Activated CD4-positive, alpha-beta memory T cell treated with anti-CD3 and anti-CD28 coated beads, Interleukin-2, amount 10 ng/mL, durations not matched to agents 7 days and 5 days (primary cell): ENCODE measurements around the gene NRROS. TPM values are rescaled to one million over a fixed set of nuclear protein-coding genes. Genes with fewer than 3 reads are reported as not detected.

ENCODE experiments used
- CTCF ChIA-PET: fragments of 350-600 bp; sonication (Branson Sonifier 250); formaldehyde crosslinking; loops from one replicate; lab custom pipeline; 2021; ENCODE audit warnings: antibody characterized with exemption, inconsistent platforms; lab: Charles Lee
- POLR2A ChIA-PET: fragments of 350-600 bp; sonication (Branson Sonifier 250); formaldehyde crosslinking; loops from one replicate; lab custom pipeline; 2021; ENCODE audit warnings: antibody characterized with exemption; lab: Charles Lee
- DNase-seq: peaks from one replicate; pipeline ENCODE4 v3.0.0-alpha.2; 2020
- H3K27ac Mint-ChIP-seq: one replicate; pipeline ENCODE4 v1.8.0; 2021; ENCODE audit warnings: mild to moderate bottlenecking, mixed read lengths
- H3K27me3 Mint-ChIP-seq: one replicate; pipeline ENCODE4 v1.8.0; 2021; ENCODE audit warnings: mixed read lengths
- H3K36me3 Mint-ChIP-seq: one replicate; pipeline ENCODE4 v1.8.0; 2021; ENCODE audit warnings: low read depth, mixed read lengths
- H3K4me1 Mint-ChIP-seq: one replicate; pipeline ENCODE4 v1.8.0; 2021; ENCODE audit warnings: mixed read lengths
- H3K4me3 Mint-ChIP-seq: one replicate; pipeline ENCODE4 v1.8.0; 2021; ENCODE audit warnings: mild to moderate bottlenecking, mixed read lengths
- H3K9me3 Mint-ChIP-seq: one replicate; pipeline ENCODE4 v1.8.0; 2021; ENCODE audit warnings: mixed read lengths
- total RNA-seq, 2 experiments: library from RNA; stranded (reverse); gene quantifications; one replicate each; pipeline ENCODE4 v1.2.3, GENCODE V29; 2021

NRROS gene
- total RNA-seq, 2 experiments from 2014 or later = 50.1 to 52.8 TPM

- Mint-ChIP-seq H3K27me3 (no peaks in the 10 kb centered on the region), H3K4me3 (no peak overlapping the region), H3K36me3 (no peaks in the 10 kb centered on the region), H3K9me3 (no peaks in the 10 kb centered on the region), H3K4me1 (peaks cover 14% of the 10 kb centered on the region), H3K27ac (no peak overlapping the region)
- peak; percentile 28 for DNase-seq
- ChIA-PET POLR2A (interaction anchor here (0.6 to 1.2 kb wide), 3 partner anchors 13 to 174 kb away, joined by 3 to 4 read pairs (median 3); partner anchors contain the start of gene SENP5), CTCF (interaction anchor here (0.8 to 2.0 kb wide), 10 partner anchors 9 to 172 kb away, joined by 3 to 13 read pairs (median 3); no protein-coding TSS in a partner anchor)
Measured at GRCh38 chr3:196694202-196694638, 54.7 kb downstream of the NRROS start.

- ChIA-PET POLR2A (interaction anchor here (0.8 to 1.6 kb wide), 2 partner anchors 14 to 17 kb away, joined by 3 to 7 read pairs; partner anchors contain the start of genes CEP19 and PIGX), CTCF (no interaction called here)
- peaks cover 14% of the 10 kb centered on the region for H3K4me1 Mint-ChIP-seq
- H3K36me3 Mint-ChIP-seq = no peaks in the 10 kb centered on the region
- H3K27me3 Mint-ChIP-seq = no peaks in the 10 kb centered on the region
- DNase-seq = no peak
- H3K27ac Mint-ChIP-seq = peak overlapping the region; percentile 40
- no peaks in the 10 kb centered on the region for H3K9me3 Mint-ChIP-seq
- no peak overlapping the region for H3K4me3 Mint-ChIP-seq
Measured at GRCh38 chr3:196694941-196695848, 55.7 kb downstream of the NRROS start.

DNA sequence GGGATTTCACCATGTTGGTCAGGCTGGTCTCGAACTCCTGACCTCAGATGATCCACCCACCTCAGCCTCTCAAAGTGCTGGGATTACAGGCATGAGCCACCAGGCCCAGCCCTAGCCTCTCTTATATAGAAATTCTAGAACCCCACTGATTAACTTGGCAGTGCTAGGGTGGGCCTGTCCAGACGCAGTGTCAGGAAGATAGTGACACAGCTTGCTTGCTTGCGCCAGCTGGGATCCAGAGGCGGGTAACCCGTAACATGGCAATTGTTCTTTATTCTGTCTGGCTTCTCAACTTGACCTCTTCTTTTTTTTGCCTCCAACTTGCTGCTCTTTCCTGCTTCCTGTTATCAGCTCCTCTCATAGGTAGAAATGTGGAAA lies 56.3 kb downstream of the NRROS start:
- Mint-ChIP-seq H3K27me3 (no peaks in the 10 kb centered on the region), H3K9me3 (no peaks in the 10 kb centered on the region), H3K36me3 (no peaks in the 10 kb centered on the region), H3K27ac (peak overlapping the region; percentile 40), H3K4me3 (no peak overlapping the region), H3K4me1 (peaks cover 14% of the 10 kb centered on the region)
- CTCF ChIA-PET = no interaction called here
- DNase-seq = no peak
- POLR2A ChIA-PET = interaction anchor here (0.8 to 1.6 kb wide), 2 partner anchors 13 to 17 kb away, joined by 3 to 7 read pairs; partner anchors contain the start of genes CEP19 and PIGX

GRCh38 chr3:196697270-196697669 lies 57.8 kb downstream of the NRROS start:
- Mint-ChIP-seq H3K27me3 (no peaks in the 10 kb centered on the region), H3K4me3 (no peak overlapping the region), H3K9me3 (no peaks in the 10 kb centered on the region), H3K36me3 (no peaks in the 10 kb centered on the region), H3K27ac (no peak overlapping the region), H3K4me1 (peaks cover 14% of the 10 kb centered on the region)
- POLR2A ChIA-PET = no interaction called here
- CTCF ChIA-PET = interaction anchor here (0.9 kb wide), 1 partner anchor 11 kb away, joined by 3 read pairs; no protein-coding TSS in a partner anchor
- no peak for DNase-seq

DNA sequence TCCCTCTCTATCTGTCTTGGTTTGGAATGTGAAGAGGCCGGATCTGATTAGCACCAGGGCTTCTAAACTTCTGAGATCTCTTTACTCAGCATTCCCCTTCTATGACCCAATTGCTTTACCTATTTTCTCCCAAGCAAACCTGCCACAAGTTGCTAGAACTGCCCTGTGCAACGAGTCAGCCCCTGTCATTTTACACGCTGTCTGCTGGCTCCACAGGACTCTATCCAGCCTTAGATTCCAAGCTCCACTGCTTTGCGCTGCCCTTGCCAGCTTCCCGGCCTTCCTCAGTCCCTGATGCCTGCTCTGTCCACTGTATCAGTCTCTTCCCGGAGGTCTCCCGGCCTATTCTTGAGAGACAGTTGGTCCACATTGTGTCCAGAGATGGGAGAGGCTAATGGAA lies 60.3 kb downstream of the NRROS start:
- H3K27ac Mint-ChIP-seq = no peak overlapping the region
- no peaks in the 10 kb centered on the region for H3K9me3 Mint-ChIP-seq
- POLR2A ChIA-PET = no interaction called here
- H3K27me3 Mint-ChIP-seq = peaks cover 2% of the 10 kb centered on the region
- no peak overlapping the region for H3K4me3 Mint-ChIP-seq
- no peaks in the 10 kb centered on the region for H3K36me3 Mint-ChIP-seq
- no peak for DNase-seq
- CTCF ChIA-PET = no interaction called here
- H3K4me1 Mint-ChIP-seq = peaks cover 6% of the 10 kb centered on the region

DNA sequence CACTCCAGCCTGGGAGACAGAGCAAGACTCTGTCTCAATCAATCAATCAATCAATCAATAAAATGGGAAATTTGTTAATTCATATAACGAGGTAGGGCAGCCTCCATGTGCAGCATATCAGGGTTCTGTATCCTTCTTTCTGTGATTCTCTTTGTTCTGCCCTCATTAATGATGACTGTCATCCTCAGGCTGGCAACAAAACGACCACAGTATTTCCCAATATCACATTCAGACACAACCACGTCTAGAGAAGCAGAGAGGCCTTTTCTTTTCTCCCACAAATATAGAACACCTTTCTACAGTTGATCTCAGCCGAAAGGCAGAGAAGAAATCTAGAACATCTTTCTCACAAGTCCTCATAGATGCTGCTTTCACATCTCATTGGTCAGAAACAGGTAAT lies 61.3 kb downstream of the NRROS start:
- Mint-ChIP-seq H3K36me3 (no peaks in the 10 kb centered on the region), H3K4me1 (peaks cover 3% of the 10 kb centered on the region), H3K27ac (no peak overlapping the region), H3K27me3 (peaks cover 2% of the 10 kb centered on the region), H3K4me3 (no peak overlapping the region), H3K9me3 (no peaks in the 10 kb centered on the region)
- DNase-seq = no peak
- ChIA-PET CTCF (no interaction called here), POLR2A (no interaction called here)

DNA sequence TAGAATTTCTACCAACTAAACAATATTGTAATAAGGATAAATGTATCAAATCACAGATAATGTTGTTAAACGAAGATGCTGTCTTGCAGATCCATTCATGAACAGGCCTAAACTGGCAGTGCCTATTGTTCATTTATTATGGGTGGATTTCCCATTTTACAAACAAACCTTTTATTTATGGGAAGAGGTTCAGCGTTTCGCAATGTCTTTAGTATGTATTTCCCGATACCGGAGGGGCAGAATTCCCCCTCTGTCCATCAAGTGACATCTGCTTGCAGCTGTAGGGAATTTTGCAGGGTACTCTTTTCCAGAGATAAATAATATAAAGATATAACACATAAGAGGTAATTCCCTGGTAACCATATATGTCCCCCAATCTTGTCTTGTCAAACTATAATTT lies 66.8 kb downstream of the NRROS start:
- ChIA-PET CTCF (interaction anchor here (1.0 kb wide), 1 partner anchor 178 kb away, joined by 3 read pairs; no protein-coding TSS in a partner anchor), POLR2A (no interaction called here)
- Mint-ChIP-seq H3K9me3 (no peaks in the 10 kb centered on the region), H3K4me3 (no peak overlapping the region), H3K36me3 (peaks cover 9% of the 10 kb centered on the region), H3K4me1 (peaks cover 9% of the 10 kb centered on the region), H3K27me3 (peaks cover 2% of the 10 kb centered on the region), H3K27ac (no peak overlapping the region)
- DNase-seq = no peak

DNA sequence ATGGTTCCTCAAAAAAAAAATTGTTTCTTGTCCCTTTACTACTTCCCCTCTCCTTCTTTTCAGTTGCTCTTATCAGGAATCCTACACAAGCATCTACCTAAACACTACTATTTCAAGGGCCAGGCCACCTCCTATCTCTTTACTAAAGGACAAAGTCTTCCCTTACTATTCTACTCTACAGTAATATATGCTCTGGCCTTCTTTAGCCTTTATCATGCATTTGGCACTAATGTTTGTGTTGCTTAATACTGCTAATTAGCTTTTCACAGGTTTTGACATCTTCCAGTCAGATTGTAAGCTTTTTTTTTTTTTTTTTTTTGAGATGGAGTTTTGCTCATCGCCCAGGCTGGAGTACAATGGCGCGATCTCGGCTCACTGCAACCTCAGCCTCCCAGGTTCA lies 67.2 kb downstream of the NRROS start:
- ChIA-PET POLR2A (interaction anchor here (0.9 to 1.3 kb wide), 2 partner anchors 13 to 138 kb away, joined by 4 read pairs; partner anchors contain the start of genes FBXO45 and WDR53), CTCF (interaction anchor here (2.2 kb wide), 1 partner anchor 97 kb away, joined by 11 read pairs; no protein-coding TSS in a partner anchor)
- Mint-ChIP-seq H3K27ac (no peak overlapping the region), H3K27me3 (peaks cover 2% of the 10 kb centered on the region), H3K4me1 (peaks cover 13% of the 10 kb centered on the region), H3K4me3 (no peak overlapping the region), H3K36me3 (peaks cover 12% of the 10 kb centered on the region), H3K9me3 (no peaks in the 10 kb centered on the region)
- DNase-seq = no peak

- ChIA-PET POLR2A (interaction anchor here (0.9 to 1.3 kb wide), 2 partner anchors 13 to 139 kb away, joined by 4 read pairs; partner anchors contain the start of genes FBXO45 and WDR53), CTCF (interaction anchor here (2.1 to 2.2 kb wide), 2 partner anchors 22 to 98 kb away, joined by 7 to 11 read pairs; no protein-coding TSS in a partner anchor)
- H3K4me1 Mint-ChIP-seq = peaks cover 14% of the 10 kb centered on the region
- no peak for DNase-seq
- no peak overlapping the region for H3K4me3 Mint-ChIP-seq
- no peaks in the 10 kb centered on the region for H3K9me3 Mint-ChIP-seq
- H3K27ac Mint-ChIP-seq = no peak overlapping the region
- H3K36me3 Mint-ChIP-seq = peaks cover 13% of the 10 kb centered on the region
- peaks cover 2% of the 10 kb centered on the region for H3K27me3 Mint-ChIP-seq
Measured at GRCh38 chr3:196707566-196707965, 68.1 kb downstream of the NRROS start.

GRCh38 chr3:196708467-196708866 lies 69.0 kb downstream of the NRROS start:
- POLR2A ChIA-PET = interaction anchor here (2.5 kb wide), 1 partner anchor 13 kb away, joined by 7 read pairs; no protein-coding TSS in a partner anchor
- CTCF ChIA-PET = interaction anchor here (0.6 to 2.2 kb wide), 4 partner anchors 11 to 395 kb away, joined by 3 to 11 read pairs (median 6); no protein-coding TSS in a partner anchor
- Mint-ChIP-seq H3K27me3 (no peaks in the 10 kb centered on the region), H3K4me1 (peaks cover 21% of the 10 kb centered on the region), H3K9me3 (no peaks in the 10 kb centered on the region), H3K4me3 (no peak overlapping the region), H3K36me3 (peaks cover 13% of the 10 kb centered on the region), H3K27ac (no peak overlapping the region)
- DNase-seq = no peak
